GM12801 (cell line): ENCODE measurements around the gene DYNC1I1.

ENCODE experiments used
- TF ChIP-seq, protein P1 (sequence below): IDR thresholded peaks from one replicate; pipeline ENCODE4 v1.5.1; 2011; ENCODE audit warnings: control low read depth; ENCODE audit not compliant: insufficient read length; ENCODE audit errors: extremely low read depth

Gene DYNC1I1

DNA sequence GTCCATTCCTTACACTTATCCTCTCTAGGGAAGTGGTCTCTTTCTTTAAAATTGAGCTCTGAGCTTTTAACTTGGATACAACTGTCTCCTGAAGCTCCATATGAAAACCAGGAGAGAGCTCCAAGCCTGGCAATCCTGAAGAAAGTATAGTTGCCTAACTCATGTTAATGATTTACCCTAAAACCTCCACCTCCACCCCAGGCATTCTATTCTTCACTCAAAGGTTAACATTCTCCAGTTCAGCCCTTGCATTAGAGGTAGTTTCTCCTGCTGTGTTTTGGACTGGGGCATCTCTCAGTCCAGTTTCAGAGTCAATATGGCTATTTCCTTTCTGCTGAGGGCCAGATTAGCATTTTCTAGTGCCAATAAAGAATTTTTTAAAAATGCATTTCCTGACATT lies 354.0 kb downstream of the DYNC1I1 start:
- TF ChIP-seq, protein P1, sequence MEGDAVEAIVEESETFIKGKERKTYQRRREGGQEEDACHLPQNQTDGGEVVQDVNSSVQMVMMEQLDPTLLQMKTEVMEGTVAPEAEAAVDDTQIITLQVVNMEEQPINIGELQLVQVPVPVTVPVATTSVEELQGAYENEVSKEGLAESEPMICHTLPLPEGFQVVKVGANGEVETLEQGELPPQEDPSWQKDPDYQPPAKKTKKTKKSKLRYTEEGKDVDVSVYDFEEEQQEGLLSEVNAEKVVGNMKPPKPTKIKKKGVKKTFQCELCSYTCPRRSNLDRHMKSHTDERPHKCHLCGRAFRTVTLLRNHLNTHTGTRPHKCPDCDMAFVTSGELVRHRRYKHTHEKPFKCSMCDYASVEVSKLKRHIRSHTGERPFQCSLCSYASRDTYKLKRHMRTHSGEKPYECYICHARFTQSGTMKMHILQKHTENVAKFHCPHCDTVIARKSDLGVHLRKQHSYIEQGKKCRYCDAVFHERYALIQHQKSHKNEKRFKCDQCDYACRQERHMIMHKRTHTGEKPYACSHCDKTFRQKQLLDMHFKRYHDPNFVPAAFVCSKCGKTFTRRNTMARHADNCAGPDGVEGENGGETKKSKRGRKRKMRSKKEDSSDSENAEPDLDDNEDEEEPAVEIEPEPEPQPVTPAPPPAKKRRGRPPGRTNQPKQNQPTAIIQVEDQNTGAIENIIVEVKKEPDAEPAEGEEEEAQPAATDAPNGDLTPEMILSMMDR, result no peak

DNA sequence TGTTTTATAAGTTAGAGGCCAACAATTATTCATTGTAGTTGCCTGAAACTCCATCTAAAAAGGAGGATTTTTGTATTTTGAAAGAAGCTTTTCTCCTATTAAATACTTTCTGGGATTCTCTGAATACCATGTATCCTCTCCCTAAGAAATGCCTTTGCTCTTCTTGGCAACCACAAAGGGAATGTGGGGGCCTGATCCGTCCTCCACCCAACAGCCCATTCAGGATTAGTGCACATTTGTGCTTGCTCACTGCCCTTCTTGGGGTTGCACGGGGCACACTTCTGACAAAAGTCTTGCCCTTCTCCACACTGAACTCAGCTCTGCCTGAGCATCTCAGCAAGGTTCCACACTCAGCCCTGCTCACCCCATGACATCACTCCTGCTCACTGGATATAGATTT lies 355.4 kb downstream of the DYNC1I1 start:
- TF ChIP-seq, protein P1, result no peak

DNA sequence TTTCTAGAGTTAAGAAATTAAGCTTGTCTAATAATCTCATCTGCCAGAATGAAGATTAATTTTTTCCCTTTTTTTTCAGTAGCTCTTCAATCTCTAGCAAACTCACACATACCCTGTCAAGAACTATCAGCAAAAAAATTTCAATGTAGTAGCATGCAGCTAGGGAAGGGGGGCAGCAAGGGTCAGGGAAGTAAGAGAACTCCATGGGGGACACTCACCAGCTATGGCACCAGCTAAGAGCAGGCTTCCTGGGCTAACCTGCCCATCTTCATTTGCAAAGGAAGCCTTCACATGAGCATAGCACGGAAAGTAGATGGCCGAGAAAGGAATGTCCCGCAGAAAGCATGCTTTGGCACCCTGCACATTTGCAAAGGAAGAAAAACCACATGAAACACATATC lies 359.2 kb downstream of the DYNC1I1 start:
- TF ChIP-seq, protein P1, result no peak

DNA sequence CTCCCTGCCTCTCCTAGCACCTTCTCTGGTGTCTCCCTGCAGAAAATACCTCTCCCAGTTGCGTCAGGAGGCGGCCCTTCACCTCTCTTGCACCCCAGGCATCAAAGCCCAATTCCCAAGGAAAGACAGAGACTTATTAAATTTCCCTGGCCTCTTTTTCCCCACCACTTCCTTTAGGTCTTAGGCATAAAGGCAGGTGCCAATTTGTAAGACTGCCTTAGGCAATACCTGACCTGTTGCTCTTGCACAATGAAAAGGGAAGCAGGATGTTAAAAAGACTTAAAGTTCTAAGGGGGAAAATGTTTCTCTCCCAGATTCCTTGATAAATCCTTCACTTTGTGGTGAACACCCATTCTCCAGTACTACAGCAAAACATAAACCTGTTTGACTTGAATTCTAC lies 362.9 kb downstream of the DYNC1I1 start:
- TF ChIP-seq, protein P1, result no peak

DNA sequence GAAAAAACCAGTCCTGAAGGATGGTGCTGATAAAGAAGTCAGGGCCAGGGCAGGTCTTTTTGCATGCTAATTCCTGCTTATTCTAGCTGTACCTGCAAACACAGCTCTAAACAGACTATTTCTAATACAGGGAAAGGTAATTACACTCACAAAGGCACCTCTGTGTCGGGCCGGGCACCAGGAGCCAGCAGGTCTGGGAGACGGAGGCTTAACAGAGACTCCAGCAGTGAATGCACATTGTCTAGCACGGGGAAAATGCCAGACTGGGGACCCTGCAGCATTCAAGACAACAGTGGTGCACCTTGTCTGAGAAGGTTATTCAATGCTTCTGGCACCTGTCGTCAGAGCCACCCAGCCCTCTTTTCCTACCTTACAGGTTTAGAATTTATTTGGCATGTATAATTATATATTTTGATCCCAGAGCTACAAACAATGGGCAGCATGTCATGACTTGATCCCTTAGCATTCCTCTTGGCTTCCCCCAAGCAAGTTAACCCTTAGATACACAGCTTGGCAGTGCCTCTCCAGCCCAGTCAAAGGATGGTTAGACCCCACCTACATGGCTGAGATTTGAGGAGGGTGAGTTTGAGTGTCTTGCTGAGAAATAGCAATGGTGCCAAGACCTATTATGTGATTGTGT lies 364.4 kb downstream of the DYNC1I1 start:
- TF ChIP-seq, protein P1, result no peak

DNA sequence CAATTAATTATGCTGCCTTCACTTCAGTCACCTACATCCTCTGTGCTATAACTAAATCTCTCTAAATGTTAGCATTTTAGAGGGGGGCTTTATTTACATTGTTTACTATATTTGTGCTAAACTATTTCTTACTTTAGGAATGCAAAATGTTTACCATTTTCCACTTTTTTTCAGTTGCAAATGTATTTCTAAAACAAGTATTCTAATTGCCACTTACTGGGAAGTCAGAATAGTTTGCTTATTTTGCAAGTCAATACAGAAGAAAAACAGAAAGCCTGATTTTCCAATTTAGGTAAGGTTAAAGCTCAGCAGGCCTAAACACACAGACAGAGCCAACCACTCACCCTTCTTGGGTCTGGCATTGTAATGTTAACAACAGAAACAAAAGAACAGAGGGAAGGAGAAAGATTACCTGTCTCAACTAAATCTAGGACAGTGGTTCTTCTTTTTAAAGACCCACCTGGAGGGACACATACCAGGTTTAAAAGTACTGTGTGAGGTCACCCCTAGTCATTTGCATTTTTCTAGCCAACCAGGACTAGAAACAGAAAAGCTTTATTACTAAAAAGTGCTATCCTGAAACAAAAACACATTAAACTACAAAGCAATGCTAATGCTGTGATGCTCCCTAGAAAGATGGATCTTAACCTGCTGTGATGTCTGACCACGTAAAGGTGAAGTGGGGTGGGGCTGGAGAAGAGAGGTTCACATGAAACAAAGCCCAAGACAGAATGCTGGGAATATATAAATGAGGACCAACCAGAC lies 371.3 kb downstream of the DYNC1I1 start:
- TF ChIP-seq, protein P1, result no peak

DNA sequence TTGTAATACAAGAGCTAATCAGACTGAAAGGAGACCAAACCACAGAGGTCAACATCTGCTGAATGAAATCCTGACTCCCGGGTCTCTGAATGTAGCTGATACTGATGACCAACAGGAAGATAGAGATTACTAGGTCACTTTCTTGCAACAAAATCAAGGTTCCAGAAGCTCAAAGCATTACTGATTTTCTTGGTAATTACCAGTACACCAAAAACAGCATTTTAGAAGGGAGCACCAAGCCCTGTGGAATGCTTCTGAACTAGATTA lies 371.8 kb downstream of the DYNC1I1 start:
- TF ChIP-seq, protein P1, result no peak
